GM11168 (cell line): ENCODE measurements around the gene ADPRHL1.

ENCODE experiments used
- in situ Hi-C: fragments of 300-500 bp; cut with MboI; formaldehyde crosslinking; loops from one replicate; pipeline ENCODE4 v1.12.0; 2022; ENCODE audit warnings: low sequenced_read_pairs; ENCODE audit not compliant: unreplicated experiment

The ADPRHL1 gene

DNA sequence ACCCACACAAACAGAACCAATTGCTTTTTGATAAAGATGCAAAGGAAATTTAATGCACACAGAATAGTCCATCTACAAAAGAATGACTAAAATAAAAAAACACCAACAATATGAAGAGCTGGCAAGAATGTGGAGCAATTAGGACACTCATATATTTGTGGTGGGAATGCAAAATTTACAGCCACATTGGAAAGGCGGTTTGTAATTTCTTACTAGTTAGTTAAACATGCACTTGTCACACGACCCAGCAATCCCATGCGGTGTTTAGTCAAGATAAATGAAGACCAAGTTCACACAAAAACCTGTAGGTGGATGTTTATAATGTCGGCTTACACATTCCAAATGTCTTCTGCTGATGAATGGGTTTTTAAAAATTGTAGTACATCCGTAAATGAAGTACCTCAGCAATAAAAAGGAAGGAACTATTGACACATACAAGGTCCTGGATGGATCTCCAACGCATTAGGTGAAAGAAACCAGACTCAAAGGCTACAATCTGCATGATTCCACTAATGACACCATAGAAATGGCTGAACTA, 94.6 kb downstream of the ADPRHL1 start:
- in situ Hi-C loops = no loop called here

DNA sequence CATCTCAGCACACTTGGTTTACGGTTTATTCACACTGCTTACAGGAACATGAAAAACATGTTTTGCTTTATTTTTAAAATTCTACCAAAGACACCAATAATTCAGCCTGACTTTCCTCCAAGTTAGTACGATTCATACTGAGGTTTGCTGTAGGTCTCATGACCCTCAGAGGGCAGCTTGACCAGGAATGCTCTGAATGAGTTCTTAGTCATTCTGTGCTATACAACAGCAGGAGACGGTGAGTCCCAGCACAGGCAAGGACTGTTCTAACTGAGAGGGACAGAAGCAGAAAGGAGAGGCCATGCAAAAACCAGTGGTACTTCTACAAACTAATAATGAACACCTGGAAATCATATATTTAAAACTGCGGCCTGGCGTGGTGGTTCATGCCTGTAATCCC, 95.8 kb downstream of the ADPRHL1 start:
- in situ Hi-C loops = no loop called here

DNA sequence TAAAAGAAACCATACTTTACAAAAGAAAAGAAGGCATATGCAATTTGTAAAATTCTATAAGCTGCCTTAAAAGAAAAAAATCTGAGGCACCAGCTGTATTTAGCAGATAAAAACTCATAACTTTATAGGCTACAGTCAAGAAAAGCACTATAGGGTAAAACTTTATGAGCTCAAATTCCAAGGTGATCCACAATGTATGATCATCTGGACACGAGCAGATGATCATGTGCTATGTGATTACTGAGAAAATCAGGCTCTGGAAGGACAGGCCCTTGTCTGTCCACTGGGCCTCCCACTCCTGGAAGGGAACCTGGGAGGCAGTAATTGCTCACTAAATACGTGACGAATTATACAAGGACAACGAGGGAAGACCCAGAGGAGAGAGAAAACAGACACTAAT, 96.7 kb downstream of the ADPRHL1 start:
- in situ Hi-C loops = no loop called here

DNA sequence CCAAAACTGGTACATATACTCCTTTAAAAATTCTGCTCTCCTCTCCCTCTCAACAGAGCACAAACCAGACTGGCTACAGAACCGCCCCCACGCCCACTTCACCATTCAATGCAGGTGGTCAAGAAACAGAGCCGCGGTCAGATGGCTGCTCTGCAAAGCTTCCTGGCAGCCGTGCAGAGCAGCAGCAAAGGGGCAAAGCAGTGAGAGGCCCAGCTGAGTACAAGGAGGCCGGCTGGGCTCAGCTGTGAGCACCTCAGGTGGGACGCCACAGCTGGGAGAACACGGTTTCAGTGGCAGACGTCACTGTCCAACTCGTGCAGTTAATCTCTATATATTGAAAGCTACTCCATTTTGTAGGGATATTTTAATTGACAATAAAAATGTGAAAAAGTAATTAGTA, 97.7 kb downstream of the ADPRHL1 start:
- in situ Hi-C loops = no loop called here

DNA sequence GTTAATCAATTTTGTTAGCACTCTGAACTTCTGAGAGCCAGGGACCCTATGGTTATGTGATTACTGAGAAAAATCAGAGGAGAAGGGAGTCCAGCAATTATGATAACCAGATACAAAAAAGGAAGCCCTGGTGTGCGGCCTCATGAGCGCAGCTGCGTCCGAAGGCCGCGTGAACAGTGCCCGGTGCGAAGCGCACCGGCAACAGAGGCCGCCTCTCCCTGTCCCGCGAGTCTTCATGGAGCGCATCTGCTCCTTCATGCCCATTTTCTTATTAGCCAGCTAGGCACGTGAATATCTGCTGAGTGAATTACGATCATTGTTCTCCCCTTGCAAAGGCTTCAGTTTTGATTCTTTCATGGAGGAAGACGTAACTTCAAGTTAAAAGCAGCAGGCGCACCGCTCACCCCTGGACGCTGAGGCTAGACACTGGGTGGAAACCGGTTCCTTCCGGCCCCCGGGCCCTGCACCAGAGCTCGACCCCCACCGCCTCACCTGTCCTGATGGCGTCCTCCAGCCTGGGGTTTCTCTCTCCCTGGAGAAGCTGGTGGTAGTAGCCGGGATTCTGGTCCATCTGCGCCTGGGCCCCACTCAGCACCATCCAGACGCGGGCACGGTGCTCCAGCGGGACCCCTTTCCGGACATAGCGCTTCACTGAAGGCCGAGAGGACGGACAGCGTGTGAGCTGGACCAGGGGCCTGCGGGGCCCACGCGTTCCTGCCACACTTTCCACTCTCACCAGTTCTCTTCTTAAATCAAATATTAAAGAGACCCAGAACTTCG, 98.3 kb downstream of the ADPRHL1 start:
- in situ Hi-C loops = no loop called here

DNA sequence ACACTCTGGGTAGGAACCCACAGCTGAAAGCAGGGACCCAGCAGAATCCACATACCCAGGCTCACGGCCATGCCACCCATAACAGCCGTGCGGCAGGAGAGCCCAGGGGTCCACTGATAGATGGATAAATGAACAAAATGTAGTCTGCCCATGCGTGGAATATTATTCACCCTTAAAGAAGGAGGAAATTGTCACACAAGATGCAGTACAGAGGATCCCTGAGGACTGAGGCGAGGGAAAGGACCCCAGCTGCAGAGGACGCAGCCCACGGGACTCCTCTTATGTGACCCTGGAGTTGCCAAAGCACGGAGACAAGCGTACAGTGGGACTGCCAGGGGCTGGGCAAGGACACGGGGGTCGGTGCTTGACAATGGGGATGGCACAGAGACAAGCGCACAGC, 100.0 kb downstream of the ADPRHL1 start:
- in situ Hi-C loops = no loop called here

DNA sequence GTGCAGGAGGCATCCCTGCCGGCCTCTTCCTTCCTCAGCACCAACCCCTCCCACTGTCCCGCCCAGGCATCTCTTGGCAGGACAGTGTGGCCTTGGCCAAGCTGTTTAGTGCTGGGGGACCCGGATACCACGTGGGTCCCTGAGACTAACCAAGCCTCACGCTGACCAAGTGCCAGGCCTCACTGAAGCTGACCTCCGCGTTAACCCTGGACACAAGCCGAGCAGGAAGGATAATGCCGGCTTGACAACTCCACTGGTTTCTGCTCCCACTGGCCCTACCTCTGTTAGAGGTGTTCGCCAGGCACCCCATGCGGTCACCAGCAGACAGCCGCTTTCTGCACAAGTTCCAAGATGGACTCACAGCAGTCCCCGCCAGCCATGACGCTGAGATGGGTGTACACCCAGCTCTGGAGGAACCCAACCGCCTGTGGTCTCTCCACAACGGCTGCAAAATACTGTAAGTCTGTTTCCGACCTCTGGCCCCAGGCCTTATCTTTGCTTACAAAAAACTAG, 101.7 kb downstream of the ADPRHL1 start:
- in situ Hi-C loops = no loop called here

DNA sequence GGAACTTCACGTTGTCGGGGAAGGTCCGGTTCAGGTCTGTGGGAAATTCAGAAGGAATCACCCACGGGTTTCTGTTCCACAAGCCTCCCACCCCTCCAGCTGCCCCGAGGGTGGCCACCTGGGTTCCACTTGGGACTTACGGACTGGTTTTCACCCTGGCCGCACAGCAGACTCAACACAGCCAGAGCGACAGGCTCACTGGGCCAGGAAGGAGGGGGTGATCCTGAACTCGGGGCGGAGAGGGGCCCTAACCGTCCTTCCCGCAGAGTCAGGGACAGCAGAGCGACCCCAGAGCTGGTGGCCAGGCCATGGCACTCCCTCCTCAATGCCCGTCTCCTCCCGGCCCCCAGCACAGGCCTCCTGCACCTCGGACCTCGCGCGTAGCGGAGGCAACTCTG, 102.4 kb downstream of the ADPRHL1 start:
- in situ Hi-C loops = no loop called here

DNA sequence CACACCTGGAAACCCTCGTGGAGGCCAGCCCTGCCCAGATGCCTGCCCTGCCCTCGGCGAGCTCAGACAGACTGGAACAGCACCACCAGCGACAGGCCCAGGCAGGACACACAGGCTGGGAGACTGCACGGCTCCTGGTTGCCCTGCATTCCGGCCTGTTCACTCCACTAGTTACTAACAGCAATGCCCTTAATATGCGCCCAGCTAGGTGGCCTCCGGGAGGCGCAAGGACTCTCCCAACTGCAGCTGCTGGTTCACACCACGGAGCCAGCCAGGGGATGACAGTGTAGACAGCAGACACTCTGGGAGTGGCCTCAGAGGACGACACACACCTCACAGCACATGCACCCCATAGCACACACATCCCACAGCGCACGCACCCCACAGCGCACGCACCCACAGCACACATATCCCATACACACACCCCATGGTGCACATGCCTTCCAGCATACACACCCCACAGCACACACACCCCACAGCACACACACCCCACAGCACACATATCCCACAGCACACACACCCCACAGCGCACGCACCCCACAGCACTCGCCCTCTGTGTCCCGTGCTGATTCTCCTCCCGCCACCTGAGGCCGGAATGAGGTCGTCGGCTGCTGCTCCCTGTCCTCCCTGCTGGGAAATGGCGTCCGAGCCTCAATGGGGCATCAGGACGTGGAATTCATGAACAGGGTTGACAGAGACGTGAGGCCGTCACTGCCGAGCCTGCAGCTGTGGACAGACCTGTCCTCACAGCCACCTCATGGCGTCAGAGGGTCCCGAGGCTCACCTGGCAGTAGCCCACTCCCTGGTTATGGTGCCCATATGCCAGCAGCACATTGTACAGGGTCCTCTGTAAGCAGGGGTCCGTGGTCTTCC, 103.0 kb downstream of the ADPRHL1 start:
- in situ Hi-C loops = no loop called here
